GM12891 (cell line): ENCODE data around the gene S100B.
"Not testable (repeated sequence)": the region's sequence is repeated elsewhere in the genome, so short reads cannot be mapped to it uniquely, and the experiment has no call there.

ENCODE experiments used
- POLR2AphosphoS5 ChIP-seq: IDR thresholded peaks from 2 replicates; pipeline ENCODE4 v1.6.1; 2011; ENCODE audit warnings: low read depth, low read length, control low read depth
- TAF1 ChIP-seq: IDR thresholded peaks from 2 replicates; pipeline ENCODE4 v1.6.1; 2011; ENCODE audit warnings: low read depth, low read length, control low read depth

GRCh38 chr21:46577786-46578185 is 27.1 kb downstream of the S100B start:
- TF ChIP-seq POLR2AphosphoS5, TAF1: not testable (repeated sequence)
